HuH-7.5 (cell line): ENCODE measurements around the gene DENND1A.
"Not testable (repeated sequence)": the region's sequence is repeated elsewhere in the genome, so short reads cannot be mapped to it uniquely, and the experiment has no call there.

Experiments
- DNase-seq: peaks from one replicate; pipeline ENCODE4 v3.0.0; 2011; ENCODE audit warnings: low spot score

Gene DENND1A

GRCh38 chr9:123816817-123817472 is 113.0 kb downstream of the DENND1A start:
- DNase-seq: no peak

GRCh38 chr9:123815856-123816255 is 114.1 kb downstream of the DENND1A start:
- not testable (repeated sequence) for DNase-seq

GRCh38 chr9:123814496-123814895 is 115.4 kb downstream of the DENND1A start:
- no peak for DNase-seq

DNA sequence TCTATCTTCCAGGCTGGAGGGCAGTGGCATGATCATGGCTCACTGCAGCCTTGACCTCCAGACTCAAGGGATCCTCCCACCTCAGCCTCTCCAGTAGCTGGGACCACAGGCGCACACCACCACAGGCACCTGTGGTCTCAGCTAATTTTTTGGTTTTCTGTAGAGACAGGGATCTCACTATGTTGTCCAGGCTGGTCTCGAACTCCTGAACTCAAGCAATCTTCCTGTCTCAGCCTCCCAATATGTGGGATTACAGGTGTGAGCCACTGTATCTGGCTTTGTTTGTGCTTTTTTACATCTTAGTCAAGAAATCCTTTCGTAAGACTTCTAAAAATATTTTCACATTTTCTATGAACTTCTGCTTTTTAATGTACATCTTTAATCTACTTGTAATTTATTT is 116.9 kb downstream of the DENND1A start:
- no peak for DNase-seq

DNA sequence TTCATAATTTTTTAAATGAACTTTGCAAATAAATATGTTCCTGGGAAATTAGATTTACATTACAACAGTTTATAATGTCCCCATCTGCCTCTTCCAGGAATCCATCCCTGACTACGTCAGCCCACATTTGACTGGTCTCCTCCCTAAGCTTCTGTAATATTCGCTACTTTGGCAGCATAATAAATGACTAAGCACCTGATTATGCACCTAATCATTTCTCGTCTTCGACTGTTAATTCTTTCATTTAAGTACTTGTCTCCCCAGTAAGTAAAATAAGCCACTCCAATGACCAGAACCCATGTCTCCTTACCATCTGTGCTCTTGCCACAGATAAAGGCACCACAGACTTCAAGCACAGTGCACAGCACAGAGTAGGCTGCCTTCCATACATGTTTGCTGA is 122.7 kb downstream of the DENND1A start:
- no peak for DNase-seq

- no peak for DNase-seq
Measured at GRCh38 chr9:123806829-123807228, 123.1 kb downstream of the DENND1A start.

DNA sequence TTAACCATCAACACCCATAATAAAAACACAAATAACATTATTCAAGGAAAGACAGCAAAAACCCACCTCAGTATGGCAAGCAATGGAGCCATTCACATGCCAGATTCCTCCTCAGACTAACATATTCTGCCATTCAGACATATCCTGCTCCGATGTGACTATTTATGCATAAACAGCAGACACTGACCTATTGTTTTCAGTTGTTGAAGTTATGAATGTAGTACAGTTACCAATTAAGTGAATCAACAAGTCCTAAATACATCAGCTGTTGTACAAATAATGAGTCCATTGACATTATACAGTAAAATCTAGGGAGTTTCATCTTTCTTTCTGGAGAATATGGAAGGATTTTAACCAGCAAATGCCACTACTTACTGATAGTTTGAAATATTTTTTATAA is 131.7 kb downstream of the DENND1A start:
- no peak for DNase-seq

DNA sequence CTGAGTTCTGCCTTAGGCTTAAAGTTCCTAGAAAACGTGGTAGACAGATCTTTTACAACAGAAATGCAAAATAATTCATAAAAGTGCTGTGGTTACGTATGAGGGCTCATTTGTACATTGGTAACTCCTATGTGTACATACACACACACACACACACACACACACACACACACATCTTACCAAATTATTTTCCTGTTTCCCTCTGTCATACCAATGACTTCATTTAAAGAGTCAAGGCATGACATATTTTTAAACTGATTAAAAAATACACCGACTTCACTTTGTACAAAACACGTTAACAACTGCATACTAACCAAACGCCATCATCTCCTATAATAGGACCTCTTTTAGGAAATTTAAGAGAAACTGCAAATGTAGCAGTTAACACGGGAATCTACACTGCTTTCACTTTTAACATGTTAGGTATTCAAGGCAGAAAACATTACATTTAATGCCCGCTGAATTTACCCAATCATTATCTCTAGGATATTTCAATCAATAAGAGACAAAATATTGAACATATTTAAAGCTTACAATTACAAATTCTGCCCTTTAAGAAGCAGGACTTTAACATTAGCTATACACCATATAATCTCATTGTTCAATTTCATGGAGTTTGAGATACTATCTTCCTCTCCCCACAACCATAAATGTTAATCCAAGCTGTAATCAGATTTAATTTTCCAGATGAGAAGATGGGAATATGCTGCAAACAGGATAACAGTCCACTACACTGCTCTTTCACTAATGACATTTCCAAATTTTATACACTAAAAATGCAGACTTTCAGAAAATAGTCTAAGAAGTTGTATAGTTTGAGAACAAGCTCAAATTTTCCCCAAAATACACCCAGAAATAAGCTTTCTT is 133.1 kb downstream of the DENND1A start:
- no peak for DNase-seq

DNA sequence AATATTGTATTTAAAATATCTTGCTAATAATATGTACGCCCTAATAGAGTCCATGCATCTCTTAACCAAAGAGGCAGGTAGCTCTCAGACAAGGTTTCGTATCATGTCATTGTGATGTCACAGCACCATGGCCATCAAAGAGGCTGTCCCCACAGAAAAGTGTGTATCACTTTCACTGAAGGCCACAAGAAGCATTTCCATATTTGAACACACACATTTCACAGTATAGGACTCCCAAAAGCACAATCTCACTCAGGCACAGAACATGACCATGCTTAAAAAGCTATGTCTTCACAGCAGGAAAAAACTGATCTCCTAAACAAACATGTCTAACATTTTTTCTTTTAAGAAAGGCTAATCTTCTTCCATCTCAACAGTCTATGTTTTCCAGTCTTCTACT is 133.8 kb downstream of the DENND1A start:
- no peak for DNase-seq

DNA sequence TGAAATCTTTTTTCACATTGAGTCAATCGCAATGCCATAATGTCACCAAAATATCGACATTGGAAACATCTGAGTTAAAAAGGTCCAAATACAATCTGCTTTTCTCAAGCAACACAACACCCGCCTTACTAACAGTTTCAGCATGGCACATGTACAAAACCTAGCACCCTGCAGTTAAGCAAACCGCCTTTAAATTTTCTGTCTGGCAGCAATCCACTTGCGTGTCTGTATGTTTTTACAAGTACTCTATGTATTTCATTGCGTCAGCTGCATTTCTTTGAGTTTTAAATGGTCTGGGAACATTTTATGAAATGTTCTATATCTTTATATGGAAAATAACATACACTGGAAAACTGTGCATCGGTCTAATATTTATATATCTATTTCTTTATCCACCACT is 134.6 kb downstream of the DENND1A start:
- DNase-seq: no peak

DNA sequence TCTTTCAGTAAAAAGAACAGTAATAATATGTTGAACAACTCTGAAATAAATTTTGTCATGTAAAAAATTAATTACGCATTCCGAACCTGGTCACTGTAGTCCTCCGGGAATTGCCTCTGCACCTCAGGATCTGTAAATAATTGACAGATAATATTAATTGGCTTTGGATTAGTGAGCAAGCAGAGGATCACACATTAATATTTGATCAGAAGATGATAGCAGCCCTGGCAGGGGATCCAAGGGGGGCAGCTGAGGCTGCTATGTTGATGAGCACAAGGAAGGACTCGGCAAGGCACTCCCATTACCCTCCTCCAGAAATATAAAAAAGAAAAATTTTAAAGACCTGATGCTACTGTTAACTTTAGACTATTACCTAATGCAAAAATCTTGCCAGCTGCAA is 137.4 kb downstream of the DENND1A start:
- DNase-seq: no peak

DNA sequence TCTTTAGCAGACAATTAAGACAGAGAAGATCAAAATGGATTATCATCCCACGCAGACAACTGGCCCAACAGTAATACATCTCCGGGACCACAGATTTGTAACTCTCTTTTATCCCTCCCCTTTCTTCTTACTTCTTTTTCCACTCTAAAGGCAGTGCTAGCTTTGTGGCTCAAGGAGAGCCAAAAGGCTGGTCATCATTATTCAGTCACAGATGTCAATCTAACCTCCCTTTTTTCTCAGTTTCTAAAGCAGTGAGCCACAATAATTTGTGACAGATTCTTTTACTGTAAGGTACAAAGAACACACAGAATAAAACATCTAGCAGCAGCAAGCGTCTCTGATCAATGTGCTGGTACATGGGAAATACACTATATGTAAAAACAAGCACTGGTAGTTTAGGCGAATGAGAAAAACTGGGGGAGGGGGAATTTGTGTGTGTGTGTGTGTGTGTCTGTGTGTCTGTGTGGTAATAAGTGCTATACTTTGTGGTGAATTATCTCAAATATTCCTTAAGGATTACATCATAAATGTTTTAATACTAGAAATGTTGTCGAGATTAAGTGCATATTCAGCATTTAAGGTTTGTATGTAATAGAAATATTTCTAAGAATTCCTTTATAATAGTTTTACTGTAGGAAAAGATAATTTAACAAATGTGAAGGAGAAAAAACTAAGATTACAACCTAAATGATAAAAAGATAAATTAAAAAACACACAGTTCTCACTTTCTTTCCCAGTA is 140.2 kb downstream of the DENND1A start:
- DNase-seq: no peak

DNA sequence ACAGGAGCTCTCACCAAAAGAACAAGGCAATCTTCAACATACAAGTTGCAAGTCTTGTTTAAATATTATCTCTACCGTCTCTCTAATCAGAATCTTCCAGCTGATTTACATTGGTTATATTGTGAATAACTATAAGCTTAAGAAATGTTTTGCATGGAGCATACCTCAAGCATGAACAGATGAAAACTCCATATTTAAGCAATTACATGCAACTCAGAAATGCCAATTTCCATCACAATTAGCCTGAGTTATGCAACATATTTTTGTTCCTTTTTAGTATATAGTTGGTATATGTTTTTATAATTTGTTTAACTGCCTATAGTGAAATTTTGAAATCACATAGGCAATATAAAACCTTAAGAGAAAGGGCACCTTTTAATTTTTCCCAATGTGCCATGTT is 142.5 kb downstream of the DENND1A start:
- no peak for DNase-seq

GRCh38 chr9:123784518-123784917 is 145.4 kb downstream of the DENND1A start:
- no peak for DNase-seq

DNA sequence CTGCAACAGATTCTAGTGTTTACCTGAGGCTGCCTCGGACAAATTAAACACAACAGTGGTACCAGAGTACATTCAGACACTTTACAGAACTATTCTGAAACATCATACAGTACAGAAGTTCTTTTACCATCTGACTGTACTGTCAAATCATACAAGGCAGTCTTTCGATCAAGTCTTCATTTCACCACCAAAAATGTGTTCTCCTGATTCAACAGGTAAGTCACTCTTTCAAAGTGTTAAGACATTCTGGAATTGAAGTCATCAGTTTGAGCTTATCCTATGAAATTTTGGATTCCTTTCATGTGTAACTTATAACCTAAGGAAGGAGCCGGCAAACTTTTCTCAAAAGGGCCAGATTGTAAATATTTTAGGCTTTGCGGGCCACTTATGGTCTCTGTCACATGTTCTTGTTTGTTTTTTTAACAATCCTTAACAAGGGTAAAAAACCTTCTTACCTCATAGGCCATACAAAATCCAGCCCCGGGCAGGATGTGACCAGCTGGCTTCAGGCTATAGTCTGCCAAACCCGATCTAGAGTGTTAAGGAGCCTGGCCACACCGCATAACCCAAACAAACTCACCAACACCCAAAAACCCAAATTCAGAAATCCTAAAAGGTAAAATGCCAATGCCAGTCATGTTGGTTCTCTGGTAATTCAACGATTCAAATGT is 151.6 kb downstream of the DENND1A start:
- DNase-seq: no peak

DNA sequence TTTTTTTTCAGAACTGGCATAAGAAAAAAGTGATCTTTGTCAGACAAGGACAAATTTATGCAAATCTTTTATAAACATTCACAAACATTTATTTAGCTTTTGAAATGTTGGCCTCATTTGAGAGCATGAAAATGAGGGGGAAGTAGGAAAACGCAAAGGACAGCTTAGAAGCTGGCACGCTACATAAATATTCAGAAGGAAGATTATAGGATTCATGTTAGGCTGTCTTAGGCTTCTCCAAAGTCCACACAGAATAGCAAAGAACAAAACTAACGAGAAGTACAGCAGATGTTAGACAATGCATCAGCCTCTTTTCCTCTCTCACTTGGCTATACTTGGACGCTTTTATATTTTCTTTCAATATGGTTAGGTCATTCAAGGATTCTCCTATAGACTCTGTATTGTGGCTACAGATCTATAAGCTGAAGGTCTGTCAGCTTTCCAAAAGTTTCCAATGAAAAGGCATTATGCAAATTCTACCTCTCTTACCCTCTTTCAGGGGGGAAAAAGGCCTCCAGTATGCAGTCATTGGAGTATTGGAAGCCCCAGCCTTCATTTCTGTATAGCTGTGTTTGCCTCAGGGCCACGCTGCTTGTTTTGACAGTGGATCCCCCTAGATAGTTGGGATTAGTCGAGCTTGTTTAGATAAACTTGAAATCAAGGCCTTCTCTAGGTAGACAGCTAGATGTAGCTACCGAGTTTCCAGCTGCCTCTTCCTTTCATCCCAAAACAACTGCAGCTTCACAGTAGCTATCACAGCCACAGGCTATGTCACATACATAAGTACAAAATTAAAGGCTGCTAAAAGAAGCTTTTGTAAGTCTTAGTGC is 153.0 kb downstream of the DENND1A start:
- DNase-seq: no peak

- no peak for DNase-seq
Measured at GRCh38 chr9:123775289-123776284, 154.3 kb downstream of the DENND1A start.

DNA sequence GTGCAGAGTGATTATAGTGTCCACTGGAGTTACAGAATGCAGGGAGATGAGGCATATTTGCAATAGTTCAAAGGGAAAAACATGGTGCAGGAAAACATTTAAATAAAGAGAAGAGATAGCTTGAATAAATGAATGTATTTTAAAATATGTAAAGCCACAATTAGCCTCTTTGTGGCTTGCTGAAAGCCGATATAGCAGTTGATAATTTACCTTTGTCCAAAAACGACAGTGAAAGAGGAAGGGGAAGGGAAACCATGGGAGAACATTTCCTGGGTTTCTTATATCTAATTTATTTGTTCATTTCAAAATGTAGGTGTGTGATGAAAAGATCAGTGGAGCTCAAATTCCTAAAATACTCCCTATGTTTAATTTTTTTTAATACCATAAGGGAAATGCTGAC is 156.1 kb downstream of the DENND1A start:
- DNase-seq: no peak

DNA sequence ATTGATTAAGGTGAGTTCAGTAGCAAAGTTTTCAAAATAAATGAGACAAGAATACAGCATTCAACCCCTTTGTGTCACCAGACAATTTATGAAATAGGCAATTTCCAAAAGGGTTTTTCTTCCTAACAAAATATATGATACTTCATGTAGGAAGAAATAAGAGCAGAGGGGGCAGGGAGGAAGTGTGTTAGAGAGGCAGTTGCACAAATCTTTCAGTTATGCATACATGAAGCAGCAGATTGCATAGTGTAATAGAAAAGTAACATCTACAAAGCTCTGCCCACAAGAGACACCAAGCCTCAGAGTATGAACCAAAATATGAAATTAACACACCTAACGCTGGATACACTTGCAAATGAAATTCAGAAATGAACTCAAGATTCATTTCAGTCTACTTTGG is 157.0 kb downstream of the DENND1A start:
- DNase-seq: no peak

- no peak for DNase-seq
Measured at GRCh38 chr9:123772374-123772773, 157.6 kb downstream of the DENND1A start.
